ENCODE results near the gene GIT1. TPM values are rescaled to one million over a fixed set of nuclear protein-coding genes. Genes with fewer than 3 reads are reported as not detected.

GIT1 gene
- total and polyA plus RNA-seq, 2 of the 13 experiments (the other 11 are each of a cell fraction or from before 2014, with no cell fraction given): 14.2 to 30.8 TPM

DNA sequence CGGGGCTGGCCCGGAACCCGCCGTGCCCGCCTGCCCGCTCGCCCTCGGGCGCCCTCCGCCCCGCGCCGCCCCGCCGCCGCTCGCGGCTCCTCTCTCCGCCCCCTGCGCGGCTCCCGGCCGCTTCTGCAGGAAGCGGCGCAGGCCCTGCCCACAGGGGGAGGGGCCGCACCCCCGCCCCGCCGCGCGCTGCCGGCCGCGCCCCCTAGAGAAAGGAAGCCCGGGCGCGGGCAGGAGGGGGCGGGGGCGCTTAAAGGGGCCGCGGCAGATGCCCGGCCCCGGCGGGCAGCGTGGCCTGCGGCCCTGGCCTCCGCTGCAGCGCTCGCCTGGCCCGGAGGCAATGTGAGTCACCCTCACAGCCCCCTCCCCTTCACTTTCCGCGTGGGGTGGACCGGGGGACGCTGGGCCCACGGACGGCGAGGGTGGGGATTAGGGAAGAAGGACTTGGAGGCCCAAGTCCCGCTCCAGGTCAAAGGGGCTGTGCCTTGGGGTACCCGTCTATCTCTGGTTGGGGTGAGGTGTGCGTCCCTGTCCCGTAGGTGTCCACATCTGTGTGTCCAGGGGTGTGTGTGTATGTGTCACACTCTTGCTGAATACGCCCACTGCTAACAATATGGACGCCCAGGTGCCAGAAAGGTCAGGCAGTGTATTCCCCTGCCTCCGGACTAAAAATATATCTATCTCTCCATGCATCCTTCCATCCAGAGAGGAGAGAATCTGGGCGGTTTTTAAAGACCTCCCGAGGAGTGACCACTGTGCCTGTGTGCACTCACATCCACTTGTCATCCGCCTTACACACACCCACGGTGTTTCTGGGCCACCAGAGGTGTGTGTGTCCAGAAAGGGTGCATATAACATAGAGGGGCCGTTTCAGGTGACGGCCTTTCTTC, at the start of gene GIT1 (continued):
- TF ChIP-seq, protein P1, sequence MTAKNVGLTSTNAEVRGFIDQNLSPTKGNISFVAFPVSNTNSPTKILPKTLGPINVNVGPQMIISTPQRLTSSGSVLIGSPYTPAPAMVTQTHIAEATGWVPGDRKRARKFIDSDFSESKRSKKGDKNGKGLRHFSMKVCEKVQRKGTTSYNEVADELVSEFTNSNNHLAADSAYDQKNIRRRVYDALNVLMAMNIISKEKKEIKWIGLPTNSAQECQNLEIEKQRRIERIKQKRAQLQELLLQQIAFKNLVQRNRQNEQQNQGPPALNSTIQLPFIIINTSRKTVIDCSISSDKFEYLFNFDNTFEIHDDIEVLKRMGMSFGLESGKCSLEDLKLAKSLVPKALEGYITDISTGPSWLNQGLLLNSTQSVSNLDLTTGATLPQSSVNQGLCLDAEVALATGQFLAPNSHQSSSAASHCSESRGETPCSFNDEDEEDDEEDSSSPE (CRISPR knock-in tag; IDR thresholded peaks at IDR 0.05): no peak; the same call in 1 of the 2 replicates
- TF ChIP-seq, protein P2, sequence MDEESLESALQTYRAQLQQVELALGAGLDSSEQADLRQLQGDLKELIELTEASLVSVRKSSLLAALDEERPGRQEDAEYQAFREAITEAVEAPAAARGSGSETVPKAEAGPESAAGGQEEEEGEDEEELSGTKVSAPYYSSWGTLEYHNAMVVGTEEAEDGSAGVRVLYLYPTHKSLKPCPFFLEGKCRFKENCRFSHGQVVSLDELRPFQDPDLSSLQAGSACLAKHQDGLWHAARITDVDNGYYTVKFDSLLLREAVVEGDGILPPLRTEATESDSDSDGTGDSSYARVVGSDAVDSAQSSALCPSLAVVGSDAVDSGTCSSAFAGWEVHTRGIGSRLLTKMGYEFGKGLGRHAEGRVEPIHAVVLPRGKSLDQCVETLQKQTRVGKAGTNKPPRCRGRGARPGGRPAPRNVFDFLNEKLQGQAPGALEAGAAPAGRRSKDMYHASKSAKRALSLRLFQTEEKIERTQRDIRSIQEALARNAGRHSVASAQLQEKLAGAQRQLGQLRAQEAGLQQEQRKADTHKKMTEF (CRISPR knock-in tag; IDR thresholded peaks at IDR 0.05): peak; percentile 26; the same call in 1 of the 2 replicates
- TF ChIP-seq FUBP1 (CRISPR knock-in tag; IDR thresholded peaks at IDR 0.05; ENCODE audit: borderline replicate concordance) (no peak), ZUFSP (CRISPR knock-in tag; IDR thresholded peaks at IDR 0.05; ENCODE audit: borderline replicate concordance) (no peak), HMG20A (CRISPR knock-in tag; IDR thresholded peaks at IDR 0.05; ENCODE audit: borderline replicate concordance) (no peak), FOSL2 (CRISPR knock-in tag; IDR thresholded peaks at IDR 0.05) (no peak), ZMYM2 (CRISPR knock-in tag; IDR thresholded peaks at IDR 0.05) (no peak), TCF12 (IDR thresholded peaks at IDR 0.05) (no peak), TCF12 (CRISPR knock-in tag; IDR thresholded peaks at IDR 0.05) (no peak), ISX (CRISPR knock-in tag; conservative IDR thresholded peaks at IDR 0.05) (no peak), KDM1A (CRISPR knock-in tag; IDR thresholded peaks at IDR 0.05) (no peak), ZNF10 (CRISPR knock-in tag; IDR thresholded peaks at IDR 0.05; ENCODE audit: borderline replicate concordance, low read depth) (no peak), SP2 (CRISPR knock-in tag; IDR thresholded peaks at IDR 0.05) (no peak), AGO1 (IDR thresholded peaks at IDR 0.05; ENCODE audit: low read depth, low read length, poor library complexity, severe bottlenecking) (no peak), ARHGAP35 (CRISPR knock-in tag; IDR thresholded peaks at IDR 0.05; ENCODE audit: borderline replicate concordance) (no peak; the same call in 1 of the 2 replicates)
- TF ChIP-seq, protein P3, sequence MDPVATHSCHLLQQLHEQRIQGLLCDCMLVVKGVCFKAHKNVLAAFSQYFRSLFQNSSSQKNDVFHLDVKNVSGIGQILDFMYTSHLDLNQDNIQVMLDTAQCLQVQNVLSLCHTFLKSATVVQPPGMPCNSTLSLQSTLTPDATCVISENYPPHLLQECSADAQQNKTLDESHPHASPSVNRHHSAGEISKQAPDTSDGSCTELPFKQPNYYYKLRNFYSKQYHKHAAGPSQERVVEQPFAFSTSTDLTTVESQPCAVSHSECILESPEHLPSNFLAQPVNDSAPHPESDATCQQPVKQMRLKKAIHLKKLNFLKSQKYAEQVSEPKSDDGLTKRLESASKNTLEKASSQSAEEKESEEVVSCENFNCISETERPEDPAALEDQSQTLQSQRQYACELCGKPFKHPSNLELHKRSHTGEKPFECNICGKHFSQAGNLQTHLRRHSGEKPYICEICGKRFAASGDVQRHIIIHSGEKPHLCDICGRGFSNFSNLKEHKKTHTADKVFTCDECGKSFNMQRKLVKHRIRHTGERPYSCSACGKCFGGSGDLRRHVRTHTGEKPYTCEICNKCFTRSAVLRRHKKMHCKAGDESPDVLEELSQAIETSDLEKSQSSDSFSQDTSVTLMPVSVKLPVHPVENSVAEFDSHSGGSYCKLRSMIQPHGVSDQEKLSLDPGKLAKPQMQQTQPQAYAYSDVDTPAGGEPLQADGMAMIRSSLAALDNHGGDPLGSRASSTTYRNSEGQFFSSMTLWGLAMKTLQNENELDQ (CRISPR knock-in tag; IDR thresholded peaks at IDR 0.05; ENCODE audit: borderline replicate concordance): no peak
- TF ChIP-seq, protein P4, sequence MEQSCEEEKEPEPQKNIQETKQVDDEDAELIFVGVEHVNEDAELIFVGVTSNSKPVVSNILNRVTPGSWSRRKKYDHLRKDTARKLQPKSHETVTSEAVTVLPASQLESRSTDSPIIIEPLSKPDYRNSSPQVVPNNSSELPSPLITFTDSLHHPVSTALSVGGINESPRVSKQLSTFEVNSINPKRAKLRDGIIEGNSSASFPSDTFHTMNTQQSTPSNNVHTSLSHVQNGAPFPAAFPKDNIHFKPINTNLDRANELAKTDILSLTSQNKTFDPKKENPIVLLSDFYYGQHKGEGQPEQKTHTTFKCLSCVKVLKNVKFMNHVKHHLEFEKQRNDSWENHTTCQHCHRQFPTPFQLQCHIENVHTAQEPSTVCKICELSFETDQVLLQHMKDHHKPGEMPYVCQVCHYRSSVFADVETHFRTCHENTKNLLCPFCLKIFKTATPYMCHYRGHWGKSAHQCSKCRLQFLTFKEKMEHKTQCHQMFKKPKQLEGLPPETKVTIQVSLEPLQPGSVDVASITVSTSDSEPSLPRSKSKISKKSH (CRISPR knock-in tag; IDR thresholded peaks at IDR 0.05; ENCODE audit: borderline replicate concordance): no peak
